HG03460 (cell line): ENCODE data around the gene TNNT2.

Experiments
- ATAC-seq: cut with Tn5 transposase; IDR thresholded peaks from one replicate; pipeline ENCODE4 v1.9.1; 2021; ENCODE audit not compliant: unreplicated experiment

TNNT2 gene

DNA sequence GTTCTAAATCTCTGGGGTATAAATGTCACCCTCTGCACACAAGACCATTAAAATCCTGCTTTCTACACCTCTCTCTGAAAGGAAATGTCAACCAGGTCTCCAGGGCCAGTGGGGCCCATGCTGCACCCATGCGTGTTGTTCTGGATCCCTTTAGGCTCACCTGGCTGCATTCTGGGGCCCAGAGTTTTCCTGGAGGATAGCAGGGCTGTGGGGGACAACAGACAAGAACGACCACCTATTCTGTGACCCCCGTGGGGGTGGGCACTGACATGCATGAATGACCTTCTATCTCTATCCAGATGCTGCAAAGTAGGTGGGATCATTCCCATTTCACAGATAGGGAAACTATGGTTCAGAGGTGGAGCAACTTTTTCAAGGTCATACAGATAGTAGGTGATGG, 41.6 kb downstream of the TNNT2 start:
- ATAC-seq, result no peak

DNA sequence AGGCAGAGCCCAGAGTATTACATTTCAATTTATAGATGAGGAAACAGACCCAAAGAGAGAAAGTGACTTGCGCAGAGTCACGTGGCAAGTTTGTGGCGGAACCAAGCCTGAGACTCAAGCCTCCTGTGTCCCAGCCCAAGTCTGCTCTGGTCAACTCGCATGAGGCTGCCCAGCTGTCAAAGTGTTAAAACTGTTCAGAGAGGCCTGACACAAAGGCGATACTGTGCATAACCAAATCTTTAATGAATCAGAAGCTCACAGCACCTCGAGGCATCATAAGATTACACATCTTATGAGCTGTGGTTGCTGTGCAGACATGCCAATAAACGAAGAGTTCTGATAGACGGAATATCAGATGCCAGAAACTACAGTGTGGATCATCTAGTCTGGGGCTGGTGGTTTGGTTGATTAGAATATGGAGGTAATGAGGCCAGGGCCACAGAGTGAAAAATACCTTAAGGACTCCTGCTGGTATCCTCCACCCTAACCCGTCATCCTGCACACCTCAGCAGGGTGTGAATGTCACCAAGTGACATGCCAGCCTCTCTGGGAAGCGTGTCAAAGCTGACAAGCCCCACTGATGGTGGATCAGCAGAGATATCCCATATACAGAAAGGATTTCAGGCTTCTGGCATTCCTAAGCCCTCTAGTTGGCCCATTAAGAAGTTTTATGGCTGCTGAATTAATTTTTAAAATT, 42.2 kb downstream of the TNNT2 start:
- no peak for ATAC-seq

DNA sequence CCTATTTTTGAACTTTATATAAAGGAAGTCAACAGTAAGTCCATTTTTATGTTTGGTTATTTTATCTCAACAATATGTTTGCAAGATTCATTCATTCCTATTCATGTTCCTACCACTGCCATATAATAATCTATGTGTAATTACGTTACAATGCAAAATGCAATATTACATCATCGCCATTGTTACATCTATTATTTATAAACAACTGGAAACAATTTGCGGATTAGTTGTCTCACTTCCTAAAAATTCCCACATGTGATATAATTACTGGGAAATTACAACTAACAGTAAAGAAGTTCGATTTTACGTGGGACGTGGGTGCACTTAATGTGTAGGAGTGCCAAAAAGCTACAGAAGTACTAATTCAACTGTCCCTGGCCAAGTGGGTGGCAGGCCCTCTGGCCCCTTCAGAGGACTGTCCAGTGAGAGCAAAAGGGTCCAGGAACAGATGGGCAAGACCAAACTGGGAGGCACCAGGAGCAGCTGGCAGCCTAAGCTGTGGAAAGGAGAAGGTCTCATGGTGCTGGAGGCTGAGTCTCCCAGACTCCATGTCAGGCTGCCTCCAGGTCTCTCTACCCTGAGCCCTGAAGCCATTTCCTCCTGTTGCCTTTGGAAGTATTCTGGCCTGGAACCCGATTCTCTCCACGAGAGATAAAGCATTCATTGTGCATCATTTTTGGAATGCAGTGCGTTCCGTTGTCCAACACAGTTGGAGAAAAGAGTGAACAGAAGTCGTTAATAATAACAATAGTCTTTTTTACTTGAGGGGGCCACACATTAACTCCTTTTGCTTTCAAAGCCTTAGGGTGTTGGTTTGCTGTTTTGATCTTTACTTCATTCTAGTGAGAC, 42.9 kb downstream of the TNNT2 start:
- ATAC-seq, result no peak

DNA sequence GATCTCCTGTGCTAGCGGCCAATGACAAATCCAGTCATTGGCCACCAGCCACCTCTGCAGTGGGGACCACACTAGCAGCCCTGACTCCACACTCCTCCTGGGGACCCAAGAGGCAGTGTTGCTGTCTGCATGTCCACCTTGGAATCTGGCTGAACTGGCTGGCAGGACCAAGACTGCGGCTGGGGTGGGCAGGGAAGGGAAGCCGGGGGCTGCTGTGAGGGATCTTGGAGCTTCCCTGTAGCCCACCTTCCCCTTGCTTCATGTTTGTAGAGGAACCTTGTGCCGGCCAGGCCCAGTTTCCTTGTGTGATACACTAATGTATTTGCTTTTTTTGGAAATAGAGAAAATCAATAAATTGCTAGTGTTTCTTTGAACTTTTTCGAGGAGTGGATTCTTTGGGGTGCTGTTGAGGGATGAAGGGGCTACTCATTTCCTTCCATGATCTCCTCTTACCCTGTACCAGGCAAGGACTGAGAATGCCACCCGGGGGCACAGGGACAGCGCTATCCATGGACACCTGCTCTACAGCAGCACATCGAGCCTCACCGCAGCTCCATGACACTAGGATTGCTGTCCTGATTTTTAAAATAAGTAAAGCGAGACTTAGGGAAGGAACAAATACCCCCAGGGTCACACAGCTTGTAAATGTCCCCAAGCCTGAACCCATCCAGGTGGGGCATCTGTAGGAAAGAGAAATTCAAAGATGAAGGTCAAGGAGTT, 44.7 kb downstream of the TNNT2 start:
- ATAC-seq, result no peak

DNA sequence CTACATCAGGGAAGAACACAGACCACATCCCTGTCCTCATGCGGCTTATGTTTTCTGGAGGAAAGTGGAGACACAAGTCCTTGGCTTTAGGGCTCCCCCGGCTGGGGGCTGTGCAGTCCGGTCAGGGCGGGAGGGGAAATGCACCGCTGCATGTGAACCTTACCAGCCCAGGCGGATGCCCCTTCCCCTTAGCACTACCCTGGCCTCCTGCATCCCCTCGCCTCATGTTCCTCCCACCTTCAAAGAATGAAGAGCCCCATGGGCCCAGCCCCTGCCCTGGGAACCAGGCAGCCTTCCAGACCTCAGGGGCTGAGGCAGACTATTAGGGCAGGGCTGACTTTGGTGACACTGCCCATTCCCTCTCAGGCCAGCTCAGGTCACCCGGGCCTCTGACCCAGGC, 45.5 kb downstream of the TNNT2 start:
- ATAC-seq, result no peak

DNA sequence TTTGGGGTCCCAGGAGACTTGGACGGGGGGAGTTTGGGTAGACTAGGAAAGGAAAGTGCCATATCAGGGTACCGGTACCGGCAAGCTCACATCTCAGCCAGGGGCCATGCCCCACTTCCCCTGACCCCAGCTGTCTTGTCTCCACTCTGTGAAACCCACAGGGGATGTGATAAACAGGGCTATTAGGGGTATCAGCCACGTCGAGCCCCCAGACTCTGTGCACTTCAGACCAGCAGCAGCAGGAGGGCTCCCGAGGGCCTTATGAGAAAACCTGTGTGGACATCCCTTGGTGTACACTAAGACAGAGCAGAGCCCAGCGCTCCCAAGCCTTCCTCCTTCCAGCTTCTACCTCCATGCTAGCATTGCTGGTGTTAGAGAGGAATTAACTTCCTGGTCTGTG, 46.3 kb downstream of the TNNT2 start:
- no peak for ATAC-seq

DNA sequence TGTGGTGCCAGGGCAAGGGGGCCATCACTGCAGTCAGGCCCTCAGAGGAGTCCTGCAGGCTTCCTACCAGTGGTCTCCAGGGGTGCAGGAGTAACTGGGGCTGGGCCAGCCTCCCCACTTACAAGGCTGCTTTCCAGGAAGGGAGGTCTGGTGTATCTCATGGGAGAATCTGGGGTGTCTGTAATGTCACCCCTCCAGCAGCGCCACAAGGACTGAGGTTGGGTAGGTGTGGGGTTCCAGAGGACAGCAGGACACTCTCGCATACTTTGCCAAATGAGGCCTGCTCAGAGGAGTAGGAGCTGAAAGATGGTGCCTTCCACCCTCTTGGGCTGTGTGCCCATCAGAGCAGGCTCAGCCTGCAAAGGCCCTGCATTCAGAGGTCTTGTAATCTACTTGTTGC, 46.9 kb downstream of the TNNT2 start:
- no peak for ATAC-seq

DNA sequence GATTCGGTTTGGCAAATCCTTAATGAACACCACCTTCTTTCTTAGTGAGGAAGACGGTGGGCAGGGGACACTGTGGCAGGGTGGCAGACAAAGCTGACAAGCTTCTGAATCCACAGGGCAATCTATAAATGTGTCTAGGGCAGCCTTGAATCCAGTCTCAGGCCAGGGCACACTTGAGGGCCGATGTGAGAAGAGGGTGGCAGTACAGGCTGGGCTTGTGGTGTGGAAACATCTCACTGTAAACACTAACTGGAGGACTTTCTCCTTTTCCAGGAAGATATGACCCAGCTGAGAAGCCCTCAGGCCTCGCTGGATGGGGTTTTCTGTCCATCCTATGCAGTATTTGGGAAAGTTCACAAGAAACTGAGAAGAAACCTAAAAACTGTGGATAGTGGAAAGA, 47.7 kb downstream of the TNNT2 start:
- ATAC-seq, result no peak

DNA sequence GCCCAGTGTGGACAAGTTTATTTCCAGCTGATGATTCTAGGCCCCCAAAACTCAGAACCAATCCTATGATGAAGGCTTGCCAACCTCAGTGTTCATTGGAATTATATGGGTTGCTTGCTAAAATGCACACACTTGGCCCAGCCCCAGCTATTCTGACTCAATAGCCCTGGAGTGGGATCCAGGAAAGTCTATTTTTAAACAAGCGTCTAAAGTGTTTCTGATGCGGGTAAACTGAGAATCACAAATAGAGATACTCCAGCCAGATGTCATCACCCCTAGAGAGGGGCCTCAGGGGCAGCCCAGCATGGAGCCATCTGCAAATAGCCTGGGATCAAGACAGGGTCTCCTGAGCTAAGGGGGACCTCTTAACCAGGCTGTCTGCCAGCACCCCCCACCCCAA, 48.2 kb downstream of the TNNT2 start:
- no peak for ATAC-seq

DNA sequence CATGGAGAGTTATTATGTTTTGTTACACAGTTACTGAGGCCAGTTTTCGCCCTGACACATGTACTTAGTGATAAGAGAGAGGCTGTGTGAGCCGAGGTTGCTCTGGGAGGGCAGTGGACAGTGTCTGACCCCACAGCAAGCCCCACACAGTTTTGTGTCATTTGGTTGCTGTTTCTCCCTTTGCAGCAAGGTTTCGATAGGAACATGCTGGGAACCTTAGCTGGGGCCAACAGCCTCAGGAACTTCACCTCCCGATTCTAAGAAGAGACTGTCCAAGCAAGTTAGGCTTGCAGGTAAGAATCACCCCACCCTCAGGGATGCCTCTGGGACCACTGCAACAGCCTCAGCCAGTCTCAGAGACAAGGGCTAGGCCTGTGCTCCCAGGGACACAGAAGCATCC, 48.9 kb downstream of the TNNT2 start:
- ATAC-seq, result no peak

DNA sequence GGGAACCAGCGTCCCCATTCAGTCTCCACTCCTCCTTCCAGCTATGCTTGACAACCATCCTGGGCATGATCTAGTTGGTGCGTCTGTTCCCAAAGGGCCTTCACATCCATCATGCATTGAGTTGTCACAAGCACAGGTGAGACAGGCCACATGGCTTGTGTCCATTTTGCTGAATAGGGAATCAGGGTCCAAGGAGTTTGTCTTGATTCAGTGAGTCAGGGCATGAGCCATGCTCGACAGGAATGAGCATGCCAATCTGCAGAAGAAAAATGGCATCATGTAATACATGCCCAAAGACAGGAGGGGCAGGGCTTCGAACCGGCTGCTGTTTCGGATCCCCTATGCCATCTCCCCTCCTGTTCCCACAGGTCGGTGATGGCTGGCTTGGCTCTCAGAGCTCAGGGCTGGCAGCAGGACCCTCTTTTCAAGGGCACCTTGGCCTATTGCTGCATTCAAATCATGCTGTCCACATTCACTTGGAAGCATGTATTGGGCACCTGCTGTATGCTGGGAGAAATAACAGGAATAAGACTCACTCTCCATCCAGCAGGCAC, 49.7 kb downstream of the TNNT2 start:
- no peak for ATAC-seq

DNA sequence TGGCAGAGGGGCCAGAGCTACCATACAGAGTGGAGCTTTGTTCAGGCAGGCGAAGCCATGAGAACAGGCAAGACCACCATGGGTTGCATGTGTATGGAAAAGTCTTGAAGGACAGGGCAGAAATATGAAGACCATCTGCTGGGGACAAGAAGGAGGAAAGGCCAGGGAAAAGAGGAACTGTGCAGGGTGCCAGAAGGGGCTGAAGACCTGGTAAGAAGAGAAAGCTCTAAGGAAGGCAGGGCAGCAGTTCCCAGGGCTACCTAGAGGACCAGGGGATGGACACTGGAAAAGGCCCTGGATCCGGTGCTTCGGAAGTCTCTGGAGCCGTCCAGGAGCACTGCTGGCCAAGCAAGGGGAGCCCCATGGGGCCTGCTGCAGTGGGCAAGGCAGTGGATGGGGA, 50.8 kb downstream of the TNNT2 start:
- no peak for ATAC-seq

DNA sequence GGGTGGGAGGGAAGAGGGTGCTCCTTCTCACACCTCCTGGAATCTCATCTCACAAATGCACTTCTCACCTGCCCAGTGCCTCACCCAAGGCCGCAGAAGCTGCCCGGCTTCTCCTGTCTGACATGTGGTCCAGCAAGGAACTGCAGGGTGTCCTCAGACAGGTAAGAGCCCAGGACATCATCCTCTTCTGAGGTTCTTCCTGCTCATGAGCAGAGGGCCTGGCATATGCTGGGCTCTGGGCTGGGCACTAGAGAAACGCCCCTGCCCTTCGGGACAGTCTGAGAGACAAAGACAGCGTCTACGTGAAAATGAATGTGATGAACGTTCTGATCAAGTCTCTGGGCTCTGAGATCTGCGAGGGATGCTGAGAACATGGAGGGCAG, 51.8 kb downstream of the TNNT2 start:
- ATAC-seq, result no peak

DNA sequence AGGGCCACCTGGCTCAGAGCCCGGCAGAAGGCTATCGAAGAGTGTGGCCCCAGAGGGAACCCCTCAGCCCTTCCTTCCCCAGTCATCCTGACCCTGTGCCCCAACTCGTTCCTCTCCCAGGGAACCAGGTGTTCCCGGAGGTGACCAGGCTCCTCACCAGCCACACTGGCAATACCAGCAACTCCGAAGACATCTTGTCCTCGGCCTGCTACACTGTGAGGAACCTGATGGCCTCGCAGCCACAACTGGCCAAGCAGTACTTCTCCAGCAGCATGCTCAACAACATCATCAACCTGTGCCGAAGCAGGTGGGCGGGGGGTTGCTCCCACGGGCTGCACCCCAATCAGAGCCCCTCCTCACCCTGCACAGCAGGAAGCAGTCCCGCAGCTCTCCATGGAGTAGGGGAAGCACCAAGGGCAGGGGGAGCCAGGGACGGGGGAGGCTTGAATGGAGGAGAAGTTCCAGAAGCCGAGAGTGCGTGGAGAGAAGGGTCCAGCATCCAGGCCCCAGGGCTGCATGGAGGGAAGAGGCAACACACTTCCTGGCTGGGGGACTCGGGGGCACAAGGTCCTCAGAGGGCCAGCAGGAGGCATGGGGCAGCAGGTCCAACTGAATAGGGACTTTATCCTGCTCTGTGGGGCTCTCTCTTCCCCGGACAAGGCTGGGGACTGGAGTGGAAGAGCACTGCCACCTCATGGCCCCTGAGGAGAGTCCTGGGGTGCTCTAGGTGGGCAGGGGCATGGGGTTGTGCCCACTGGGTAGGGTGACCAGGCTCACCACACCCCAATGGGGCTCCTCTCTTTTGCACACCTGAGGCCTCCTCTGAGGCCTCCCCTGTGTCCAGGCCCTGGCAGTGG, 52.4 kb downstream of the TNNT2 start:
- ATAC-seq, result no peak

DNA sequence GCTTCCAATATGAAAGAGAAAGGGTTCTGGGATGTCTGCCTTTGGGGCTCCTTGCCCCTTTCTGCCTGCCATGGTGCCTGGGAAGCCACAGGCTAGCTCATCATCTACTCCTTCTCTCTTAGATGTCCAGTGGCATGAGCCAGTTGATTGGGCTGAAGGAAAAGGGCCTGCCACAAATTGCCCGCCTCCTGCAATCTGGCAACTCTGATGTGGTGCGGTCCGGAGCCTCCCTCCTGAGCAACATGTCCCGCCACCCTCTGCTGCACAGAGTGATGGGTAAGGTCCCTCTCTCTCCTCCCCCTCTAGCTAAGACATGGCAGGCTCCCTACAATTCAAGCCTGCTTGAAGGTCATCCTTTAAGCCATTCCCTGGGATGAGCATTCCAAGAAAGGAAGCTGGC, 53.2 kb downstream of the TNNT2 start:
- ATAC-seq, result no peak

DNA sequence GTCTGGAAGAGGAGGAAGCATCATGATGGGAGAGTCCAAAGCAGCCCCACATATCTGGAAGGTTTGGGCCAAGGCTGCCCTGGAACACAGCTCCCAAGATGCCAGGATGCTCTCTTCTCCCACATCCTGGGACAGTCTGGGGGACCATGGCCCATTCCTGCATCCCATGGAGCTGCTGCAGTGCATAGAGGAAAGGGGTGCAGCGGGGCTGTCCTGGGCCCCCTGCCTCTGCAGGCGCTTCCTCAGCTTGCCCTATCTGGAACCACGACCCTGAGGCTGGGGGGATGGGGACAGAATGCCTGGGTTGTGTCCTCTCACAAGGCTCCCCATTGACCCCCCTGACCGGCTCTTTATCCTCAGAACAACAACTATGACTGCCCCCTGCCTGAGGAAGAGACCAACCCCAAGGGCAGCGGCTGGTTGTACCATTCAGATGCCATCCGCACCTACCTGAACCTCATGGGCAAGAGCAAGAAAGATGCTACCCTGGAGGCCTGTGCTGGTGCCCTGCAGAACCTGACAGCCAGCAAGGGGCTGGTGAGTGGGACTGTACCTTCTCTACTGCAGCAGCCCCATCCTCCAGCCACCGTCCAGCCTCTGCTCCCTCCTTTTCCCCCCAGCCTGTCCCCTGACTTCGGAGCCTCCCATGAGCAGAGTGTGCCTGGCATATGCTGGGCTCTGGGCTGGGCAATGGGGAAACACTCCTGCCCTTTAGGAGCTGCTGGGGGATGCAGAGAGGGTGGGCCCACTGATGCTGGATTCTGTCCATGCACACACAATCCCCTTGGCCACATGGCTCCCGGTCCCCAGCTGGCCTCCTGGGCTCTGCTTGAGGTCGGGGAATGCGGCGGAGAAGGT, 54.6 kb downstream of the TNNT2 start:
- ATAC-seq, result no peak

DNA sequence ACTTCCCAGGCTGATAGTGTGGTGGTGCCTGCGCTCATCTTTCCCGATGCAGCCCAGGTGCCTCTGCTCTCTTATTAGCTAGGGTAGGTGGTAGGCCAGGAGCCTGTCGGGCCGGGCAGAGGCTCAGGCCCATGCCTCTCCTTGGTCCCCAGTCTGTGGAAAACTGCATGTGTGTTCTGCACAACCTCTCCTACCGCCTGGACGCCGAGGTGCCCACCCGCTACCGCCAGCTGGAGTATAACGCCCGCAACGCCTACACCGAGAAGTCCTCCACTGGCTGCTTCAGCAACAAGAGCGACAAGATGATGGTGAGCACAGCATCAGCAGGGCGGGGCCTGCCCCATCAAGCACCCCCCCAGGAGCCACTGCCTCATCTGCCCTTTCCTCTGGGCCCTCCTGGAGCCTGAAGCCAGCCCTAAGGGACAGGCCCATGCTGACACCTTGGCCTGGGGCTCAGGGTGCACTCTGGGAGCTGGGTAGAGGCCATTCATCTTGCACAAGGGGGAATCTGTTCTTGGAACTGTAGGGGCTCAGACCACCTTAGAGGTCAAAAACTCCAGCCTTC, 55.6 kb downstream of the TNNT2 start:
- no peak for ATAC-seq

DNA sequence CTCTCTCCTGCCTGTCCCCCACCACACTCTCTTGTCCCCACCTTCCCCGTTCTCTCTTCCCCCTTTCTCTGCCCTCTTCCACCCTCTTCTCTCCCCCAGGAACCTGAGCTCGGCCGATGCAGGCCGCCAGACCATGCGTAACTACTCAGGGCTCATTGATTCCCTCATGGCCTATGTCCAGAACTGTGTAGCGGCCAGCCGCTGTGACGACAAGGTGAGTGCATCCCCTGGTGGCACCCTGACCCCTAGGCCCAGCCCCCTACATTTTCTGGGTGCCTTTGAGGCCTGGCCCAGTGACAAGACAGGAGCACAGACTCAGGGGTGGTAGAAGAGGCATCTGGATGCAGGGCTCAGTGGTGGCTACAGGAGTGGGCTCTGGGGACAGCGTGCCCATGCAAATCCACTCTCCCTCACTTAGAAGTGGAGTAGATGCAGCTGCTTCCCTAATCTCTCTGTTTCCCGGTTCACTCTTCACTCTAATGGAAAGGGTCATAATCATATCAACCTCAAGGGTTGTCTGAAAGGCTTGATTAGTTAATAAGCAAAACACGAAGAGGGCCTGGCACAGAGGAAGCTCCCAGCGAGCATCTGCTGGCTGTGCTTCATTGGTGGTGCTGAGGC, 57.2 kb downstream of the TNNT2 start:
- ATAC-seq, result no peak

DNA sequence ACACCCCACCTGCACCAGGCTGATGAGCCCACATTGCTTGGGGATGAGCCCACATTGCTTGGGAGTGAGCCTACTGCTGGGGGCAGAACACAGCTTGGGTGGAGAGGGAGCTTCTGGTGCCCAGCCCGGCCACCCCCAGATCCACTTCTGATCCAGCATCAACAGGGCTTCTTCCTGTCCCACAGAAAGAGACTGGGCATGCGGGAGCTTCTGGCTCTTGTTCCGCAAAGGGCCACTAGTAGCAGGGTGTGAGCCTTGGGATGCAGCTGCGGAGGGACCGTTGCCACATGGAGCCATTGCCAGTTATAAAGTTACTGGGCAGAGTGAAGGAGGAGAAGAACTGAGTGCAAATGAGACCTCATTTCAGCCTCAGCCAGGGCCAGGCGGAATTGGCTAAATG, 57.8 kb downstream of the TNNT2 start:
- ATAC-seq, result no peak
